DOHH2 (cell line): ENCODE data around the gene ENOX1.

Experiments used
- EZH2phosphoT487 ChIP-seq: fragments of 200-600 bp; sonication (generic); IDR thresholded peaks from 2 replicates; pipeline ENCODE4 v1.6.1; 2017; ENCODE audit warnings: borderline replicate concordance, mild to moderate bottlenecking, antibody characterized with exemption, low read length, moderate library complexity, mixed read lengths
- TF ChIP-seq, protein P1 (sequence below): fragments of 200-600 bp; sonication (generic); IDR thresholded peaks from one replicate; pipeline ENCODE4 v1.5.1; 2014; ENCODE audit warnings: antibody characterized with exemption, mild to moderate bottlenecking, low read depth, low read length; ENCODE audit not compliant: poor library complexity, severe bottlenecking

DNA sequence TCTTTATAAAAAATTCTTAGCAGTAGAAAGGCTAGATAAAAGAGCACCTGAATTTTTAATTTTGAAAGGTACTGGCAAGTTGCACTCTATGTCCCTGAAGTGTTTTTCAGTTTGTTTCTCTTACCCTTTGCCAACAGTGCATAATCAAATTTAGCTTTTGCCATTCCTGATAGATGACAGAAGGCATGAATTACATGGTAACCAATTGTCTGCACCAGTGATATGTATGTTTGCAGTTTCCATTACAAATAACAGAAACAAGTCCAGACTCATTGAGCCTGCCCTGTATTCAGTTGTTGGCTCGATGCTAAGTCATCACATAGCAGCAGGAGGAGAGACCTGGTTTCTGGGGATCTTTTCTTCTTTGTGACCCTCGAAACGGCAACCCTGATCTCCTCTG lies 453.6 kb downstream of the ENOX1 start:
- TF ChIP-seq, protein P1, sequence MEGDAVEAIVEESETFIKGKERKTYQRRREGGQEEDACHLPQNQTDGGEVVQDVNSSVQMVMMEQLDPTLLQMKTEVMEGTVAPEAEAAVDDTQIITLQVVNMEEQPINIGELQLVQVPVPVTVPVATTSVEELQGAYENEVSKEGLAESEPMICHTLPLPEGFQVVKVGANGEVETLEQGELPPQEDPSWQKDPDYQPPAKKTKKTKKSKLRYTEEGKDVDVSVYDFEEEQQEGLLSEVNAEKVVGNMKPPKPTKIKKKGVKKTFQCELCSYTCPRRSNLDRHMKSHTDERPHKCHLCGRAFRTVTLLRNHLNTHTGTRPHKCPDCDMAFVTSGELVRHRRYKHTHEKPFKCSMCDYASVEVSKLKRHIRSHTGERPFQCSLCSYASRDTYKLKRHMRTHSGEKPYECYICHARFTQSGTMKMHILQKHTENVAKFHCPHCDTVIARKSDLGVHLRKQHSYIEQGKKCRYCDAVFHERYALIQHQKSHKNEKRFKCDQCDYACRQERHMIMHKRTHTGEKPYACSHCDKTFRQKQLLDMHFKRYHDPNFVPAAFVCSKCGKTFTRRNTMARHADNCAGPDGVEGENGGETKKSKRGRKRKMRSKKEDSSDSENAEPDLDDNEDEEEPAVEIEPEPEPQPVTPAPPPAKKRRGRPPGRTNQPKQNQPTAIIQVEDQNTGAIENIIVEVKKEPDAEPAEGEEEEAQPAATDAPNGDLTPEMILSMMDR: no peak
- no peak for TF ChIP-seq EZH2phosphoT487
